GM21423 (cell line): ENCODE data around the gene PPL.

Experiments used
- ATAC-seq: cut with Tn5 transposase; IDR thresholded peaks from one replicate; pipeline ENCODE4 v1.9.1; 2021; ENCODE audit warnings: mild to moderate bottlenecking, moderate library complexity; ENCODE audit not compliant: unreplicated experiment

The PPL gene

DNA sequence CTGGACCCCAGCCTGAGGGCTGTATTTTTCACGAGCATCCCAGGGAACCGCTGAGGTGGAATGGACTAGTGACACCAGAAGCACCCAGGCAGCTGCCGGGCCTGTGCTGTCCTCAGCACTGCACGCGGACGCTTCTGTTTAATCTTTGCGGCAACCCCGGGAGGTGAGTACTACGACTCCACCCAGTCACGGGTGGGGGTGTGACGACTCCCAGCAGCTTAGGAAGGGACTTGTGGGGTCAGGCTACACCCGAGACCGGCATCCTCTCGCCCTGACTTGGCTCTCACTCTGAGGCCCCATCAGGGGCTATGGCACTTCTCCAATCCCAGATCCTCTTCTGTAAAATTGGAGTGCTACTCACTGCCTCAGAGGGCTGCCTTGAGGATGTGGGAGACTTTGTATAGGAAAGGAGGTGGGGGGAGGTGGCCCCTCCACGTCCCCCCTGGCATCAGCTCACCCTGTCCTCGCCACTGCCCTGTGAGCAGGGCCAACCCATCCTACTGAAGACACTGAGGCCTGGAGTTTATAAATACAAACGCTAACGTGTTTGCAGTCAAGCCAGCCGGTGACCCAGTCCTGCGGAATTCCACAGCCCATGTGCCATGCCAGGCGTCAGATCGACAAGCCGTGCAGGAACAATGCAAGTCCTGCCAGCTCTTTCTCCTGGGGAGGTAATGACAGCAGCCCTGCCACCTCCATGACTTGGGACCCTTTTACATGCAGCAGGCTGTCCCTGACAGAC lies 44.4 kb downstream of the PPL start:
- ATAC-seq = no peak

DNA sequence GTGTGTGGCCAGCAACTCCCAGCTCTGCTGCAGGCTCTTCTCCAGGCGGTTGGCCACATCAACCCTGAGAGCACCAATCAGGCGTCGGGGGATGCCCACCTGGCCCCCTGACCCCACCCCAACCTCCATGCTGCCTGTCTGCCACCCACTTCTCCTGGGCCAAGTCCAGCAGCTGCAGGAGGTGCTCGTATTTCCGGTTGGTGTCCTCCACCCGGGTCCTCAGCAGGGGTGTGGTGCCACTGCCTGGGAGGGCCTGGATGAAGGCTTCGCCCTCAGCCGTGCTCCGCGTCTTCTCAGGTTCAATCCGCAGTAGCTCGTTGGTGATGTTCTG lies 45.1 kb downstream of the PPL start:
- no peak for ATAC-seq

DNA sequence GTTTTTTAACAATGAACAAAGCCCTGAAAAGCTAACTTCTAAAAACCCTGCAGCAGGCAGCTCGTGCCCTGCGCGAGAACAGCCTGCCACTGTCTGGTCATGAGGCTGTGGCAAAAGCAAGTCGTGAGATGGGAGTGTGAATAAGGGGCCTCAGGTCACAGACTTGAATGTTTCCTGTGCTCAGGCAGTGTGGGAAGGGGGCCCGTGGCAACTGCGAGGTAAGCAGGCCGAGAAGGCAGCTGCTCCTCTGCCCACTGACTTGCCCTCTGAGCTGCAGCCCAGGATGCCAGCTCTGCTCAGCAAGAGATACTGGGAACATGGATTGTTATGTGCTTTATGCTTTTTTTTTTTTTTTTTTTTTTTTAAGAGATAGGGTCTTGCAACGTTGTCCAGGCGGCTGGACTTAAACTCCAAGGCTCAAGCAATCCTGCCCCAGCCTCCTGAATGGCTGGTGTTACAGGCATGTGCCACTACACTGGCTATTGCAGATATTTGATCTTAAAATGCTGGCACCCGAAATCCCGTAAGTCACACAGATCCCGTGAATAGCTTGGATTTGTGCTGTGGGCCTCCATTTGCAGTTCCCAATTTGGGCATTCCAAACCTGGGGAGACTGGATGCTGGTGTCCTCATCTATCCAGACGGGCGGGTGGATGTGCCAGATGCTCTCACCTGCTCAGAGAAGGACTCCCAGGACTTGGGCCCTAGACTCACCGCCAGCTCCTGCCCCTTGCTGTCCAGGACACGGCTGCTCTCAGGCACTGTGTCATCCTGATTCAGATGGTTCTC lies 45.7 kb downstream of the PPL start:
- no peak for ATAC-seq

DNA sequence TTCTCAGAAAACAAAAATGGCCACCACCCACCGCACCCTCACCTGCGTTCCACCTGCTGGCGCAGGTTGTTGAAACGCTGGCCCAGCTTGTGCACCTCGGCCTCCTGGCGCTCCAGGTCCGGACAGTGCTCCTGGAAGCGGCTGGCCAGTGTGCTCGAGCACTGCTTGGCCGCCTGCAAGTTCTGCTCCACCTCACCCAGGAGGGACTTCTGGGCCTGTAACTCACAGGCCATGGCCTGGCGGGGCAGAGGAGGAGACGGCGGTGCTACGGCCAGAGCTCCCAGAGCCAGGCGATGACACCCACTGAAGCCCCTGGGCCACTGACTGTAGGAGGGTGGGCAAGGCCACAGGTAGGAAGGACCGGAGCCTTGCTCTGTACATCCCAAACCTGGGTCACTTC lies 46.3 kb downstream of the PPL start:
- no peak for ATAC-seq

DNA sequence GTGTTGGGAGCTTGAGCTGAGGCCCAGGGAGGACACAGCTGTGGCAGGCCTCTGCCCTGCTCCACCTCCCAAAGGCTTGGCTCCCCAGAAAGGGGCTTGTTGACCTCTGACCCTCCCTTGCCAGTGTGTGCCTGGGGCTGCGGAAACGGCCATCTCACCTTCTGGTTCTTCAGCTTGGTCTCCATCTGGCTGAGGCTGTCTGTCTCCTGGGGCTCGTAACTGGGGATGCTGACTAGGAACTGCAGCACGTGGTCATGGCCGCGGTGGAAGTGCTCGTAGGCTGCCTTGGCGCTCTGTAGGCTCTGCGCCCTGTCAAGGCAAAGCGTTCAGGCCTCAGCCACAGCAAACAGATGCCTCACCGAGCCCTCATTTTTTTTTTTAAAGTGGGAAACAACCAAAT lies 46.9 kb downstream of the PPL start:
- no peak for ATAC-seq

DNA sequence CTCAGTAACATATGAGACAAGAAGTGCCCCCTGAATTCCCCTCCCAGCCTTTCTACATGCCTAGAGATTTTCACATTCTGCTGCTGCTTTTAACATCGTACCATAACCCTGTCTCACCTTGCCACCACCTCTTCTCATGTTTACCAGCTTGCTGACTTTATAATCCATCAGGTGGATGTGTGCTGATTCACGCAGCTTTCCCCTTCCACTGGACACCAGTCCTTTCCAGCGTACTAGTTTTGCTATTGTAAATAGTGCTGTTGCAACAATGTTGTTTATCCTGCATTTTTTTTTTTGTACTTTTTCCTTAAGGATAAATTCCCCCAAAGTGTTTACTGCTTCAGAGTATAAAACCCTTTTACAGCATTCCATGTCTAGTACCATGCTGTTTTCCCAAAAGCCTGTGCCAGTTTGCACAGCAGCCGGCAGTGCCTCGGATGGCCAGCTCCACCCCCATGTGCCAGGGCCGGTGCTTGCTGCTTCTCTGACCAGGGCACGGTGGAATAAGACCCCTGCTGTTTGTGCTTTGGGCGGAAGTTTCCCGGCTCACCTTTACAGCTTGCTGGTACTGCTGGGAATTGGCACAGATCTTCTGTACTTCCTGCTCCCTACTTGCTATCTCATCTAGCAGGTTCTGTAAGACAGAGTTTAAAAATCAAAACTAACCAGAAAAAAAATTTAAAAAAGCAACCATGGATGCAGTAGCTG lies 48.4 kb downstream of the PPL start:
- no peak for ATAC-seq

DNA sequence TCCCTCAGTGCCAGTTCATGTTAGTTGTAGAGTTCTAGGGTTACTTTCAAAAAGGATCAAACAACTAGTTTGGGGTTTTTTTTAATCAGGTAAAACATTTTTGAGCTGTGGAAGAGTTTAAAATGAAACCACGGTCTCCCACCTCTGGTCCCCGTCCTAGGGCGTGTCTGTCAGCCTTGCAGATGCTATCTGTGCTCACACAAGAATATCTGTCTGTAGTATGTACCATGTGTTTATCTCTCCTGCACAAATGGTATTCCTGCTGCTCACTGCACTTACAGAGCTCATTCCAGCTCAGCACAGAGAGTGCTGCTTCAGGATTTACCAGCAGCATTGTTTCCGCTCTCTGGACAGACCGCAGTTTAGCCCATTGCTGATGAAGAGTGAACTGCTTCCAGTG lies 50.8 kb downstream of the PPL start:
- no peak for ATAC-seq

DNA sequence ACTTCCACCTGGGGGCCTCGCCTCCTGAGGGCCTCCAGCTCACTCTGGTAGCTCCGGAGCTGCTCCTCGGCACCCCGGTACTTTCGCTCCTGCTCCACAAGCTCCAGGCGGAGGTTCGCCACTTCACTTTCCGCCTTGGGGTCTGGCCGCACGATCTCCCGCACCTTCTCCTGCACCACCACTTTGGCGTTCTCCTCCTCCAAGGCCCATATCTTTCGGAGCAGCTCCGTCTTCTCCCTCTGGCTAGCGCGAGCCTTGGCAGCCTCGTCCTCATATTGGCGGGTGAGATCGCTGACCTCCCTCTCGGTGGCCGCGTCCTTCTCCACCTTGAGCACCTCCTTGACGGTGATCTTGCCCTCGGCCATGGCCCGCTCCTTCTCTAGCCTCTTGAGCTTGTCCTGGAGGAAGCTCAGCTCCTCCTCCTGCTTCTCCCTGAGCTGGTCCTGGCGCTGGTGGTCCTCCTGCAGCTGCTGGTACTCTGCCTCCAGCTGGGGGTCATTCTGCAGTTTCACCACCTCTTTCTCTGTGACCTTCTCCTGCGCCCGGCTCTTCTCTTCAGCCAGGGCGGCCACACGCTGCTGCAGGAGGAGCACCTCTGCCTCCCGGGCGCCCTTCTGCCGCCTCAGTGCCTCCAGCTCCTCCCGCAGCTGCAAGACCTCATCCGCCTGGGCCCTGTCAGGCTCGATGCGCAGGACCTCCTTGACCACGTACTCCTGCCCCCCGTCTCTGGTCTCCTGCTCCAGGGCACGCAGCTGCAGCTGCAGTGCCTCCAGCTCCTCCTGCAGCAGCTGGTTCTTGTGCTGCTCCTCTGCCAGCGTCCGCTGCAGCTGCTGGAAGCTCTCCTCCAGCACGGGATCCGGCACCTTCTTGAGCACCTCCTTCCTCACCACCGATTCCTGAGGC lies 51.7 kb downstream of the PPL start:
- ATAC-seq = no peak

DNA sequence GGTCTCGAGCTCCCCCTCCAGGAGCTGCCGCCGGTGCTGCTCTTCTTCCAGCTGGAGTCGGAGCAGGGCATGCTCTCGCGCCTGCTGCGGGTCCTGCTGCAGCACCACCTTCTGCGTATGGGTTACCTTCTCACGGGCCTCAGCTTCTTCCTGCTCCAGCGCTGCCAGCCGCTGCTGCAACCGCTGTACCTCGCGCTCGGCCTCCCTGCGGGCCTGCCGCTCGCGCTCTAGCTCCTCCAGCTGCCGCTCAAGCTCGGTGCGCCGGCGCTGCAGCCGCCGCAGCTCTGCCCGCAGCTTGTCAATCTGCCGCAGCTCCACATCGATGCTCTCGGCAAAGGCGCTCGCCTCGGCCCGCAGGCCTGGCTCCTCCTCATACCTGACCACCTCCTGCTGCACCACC lies 52.7 kb downstream of the PPL start:
- ATAC-seq = no peak

DNA sequence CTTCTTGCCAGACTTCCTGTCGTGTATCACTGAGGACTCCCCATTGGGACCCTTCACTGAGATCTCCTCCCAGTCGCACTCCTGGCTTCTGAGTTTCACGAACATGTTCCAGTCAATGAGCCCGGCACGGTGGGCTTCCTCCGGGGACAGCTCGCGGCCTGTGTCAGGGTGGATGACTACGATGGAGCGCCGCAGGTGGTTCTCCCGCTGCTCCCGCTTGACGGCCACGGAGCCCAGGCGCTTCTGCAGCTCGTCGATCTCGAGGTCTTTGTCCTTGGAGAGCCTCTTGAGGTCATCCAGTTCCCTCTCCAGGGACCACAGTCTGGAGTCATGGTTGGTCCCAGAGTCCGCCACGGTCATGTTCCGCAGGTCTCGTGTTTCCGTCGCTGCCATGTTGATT lies 53.4 kb downstream of the PPL start:
- no peak for ATAC-seq

DNA sequence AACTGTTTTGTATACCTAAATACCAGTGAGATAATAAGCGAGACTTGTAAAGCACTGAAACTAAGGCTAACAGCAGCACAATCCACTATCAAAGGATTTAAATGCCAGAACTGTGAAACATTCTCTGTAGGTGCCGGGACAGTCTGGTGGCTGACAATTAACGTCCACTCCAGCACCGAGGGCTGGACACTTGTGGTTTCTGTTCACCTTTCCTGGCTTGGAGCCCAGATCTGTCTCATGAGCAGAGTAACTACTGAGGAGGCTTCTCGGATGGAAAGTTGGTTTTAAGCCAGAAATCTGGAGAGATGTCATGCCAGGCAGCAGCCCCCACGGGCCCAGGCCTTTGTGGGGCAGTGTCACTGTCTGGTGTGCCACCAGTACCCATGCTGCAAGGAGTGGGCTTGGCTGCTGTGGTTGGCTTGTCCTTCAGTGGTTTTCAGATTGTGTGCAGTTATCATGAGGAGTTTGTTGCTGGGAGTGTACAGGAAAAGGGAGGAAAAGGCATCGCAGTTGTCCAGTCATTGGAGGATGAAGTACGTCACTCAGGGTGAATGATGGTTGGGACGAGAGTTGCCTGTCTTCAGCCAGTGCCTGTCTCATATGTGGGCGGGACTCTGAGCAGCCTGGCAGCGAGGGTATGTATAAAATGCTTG lies 54.2 kb downstream of the PPL start:
- no peak for ATAC-seq

DNA sequence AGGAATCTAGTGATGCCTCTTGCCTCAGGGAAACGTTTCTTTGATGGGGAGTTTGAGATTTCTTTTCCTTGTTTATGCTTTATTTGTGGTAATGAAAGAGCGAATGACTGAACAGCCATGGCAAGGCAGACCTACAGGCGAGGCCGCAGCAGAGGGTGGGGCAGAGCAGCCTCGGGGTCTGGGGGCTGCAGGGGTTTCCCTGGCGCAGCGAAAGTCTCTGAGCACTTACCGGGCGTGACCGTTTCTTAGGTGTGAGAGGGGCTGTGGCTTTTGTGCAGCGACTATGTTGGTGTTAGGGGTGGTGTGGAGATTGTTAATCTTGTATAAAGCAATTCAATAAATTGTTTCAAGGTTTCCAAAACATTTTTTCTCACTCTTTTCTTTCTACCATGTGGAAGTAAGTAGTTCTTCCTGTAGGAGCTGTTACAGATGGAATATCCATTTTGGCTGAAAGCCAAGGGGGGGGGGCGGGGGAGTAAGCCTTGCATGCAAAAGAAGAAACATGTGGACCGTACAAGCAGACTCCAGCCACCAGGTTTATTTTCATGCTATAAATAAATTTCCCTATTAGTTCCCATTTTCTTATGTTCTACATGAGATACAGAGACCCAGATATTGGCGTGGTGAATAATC lies 54.8 kb downstream of the PPL start:
- no peak for ATAC-seq

DNA sequence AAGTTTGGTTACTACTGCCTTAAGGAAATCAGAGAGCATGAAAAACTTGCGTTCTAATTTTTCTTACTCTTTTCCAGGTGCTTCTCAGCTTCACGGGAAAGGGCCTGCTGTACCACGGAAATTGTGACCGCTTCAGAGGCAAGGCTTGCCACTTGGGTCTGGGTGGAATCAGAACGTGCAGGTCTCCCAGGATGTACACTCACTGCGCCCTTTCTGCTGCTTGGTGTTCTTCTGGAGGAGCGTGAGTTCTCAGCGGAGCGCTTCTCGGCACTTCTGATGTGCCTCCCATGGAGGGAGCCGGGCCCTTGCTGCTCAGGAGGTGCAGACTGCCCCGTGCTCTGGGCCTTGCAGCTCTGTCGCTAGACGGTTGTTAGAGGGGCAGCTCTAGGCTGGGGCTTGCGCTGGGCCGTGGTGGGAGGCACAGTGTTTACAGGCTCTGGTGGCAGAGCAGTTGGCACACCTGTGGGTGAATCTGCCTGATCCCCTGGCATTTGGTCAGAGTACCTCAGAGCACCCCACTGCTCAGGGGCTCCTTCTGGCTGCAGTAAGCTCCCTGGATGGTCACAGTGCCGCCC lies 56.9 kb downstream of the PPL start:
- no peak for ATAC-seq

DNA sequence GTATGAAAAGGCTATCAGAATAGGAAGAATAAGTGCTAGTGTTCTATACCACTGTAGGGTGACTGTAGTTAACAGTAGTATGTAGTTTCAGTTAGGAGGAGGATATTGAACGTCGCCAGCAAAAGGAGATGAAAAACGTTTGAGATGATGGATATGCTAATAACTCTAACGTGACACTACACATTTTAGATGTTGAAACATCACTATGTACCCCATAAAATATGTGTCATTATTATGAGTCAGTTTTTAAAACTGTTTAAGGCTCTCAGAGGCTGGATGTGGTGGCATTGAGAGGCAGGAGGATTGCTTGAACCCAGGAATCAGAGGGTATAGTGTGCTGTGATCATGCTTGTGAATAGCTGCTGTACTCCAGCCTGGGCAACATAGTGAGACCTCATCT lies 57.9 kb downstream of the PPL start:
- no peak for ATAC-seq

DNA sequence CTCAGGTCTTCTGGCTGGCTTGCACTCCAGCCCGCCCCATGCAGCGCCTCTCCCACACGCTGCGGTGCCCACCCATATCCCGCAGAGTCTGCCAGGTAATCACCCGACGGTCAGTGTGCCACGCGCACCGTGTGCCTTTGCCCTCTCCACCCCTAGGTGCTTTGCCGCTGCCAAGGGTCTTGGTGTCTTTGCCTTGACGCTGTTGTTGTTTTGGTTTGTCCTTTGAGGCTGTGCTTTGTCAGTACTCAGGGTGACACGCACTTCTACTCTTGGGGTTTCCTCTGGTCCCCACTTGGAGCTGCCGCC lies 59.6 kb downstream of the PPL start:
- ATAC-seq = no peak

DNA sequence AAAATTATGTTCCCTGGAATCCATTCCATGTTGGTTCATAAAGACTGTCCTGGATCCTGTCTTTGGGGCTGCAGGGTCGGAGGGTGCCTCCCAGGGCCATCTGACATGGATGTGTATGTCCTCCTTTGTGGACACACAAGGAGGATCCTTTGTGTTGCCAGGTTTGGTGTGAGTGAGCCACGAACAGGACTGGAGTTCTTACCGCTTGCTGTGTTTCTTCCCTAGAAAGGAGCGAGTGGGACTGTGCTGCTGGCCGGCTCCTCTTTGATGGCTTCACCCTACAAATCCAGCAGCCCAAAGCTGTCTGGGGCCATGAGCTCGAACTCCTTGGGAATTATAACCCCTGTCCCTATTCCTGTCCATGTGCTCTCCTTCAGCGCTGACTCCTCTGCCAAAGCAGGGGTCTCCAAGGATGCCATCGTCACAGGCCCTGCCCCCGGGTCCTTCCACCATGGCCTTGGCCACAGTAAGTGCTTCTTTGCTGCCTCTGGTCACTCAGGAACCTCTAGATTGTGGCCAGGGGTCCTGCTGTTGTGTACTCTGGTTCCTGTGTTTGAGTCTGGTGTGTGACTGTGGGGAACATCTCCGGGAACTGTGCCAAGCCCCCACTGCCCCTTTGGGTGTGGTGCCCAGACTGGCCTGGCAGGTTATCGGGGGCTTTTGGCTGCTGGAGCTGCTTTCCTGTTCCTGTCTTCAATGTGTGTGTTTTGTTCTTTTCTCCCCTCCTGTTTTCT lies 60.1 kb downstream of the PPL start:
- no peak for ATAC-seq

DNA sequence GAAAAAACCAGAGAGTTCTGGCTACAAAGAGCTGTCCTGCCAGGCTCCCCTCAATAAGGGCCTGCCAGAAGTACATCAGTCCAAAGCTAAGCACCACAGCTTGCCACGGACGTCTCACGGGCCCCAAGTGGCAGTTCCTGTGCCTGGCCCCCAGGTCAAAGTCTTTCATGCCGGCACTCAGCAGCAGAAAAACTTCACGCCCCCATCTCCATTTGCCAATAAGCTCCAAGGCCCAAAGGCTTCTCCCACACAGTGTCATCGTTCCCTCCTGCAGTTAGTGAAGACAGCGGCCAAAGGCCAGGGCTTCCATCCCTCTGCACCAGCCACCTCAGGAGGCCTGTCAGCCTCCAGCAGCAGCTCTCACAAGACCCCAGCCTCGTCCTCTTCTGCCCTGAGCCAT lies 62.3 kb downstream of the PPL start:
- ATAC-seq = no peak

DNA sequence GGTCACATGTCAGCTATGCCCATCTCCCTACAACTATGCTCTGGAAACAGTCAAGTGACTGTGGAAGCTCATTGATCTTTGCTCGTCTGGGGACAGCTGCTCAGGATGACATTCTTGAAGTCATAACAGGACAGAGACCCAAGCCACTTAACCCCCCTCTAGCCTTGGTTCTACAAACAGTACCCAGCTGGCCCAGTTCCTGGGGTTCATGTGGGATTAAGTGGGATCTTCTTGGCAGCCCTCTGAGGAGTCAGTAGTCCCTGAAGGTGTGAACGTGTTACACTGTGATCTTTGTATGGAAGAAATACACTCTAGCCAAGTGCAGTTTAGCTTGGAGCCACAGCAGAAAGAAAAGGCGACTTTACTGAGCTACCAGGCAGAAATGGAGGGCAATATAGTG lies 63.9 kb downstream of the PPL start:
- ATAC-seq = no peak

DNA sequence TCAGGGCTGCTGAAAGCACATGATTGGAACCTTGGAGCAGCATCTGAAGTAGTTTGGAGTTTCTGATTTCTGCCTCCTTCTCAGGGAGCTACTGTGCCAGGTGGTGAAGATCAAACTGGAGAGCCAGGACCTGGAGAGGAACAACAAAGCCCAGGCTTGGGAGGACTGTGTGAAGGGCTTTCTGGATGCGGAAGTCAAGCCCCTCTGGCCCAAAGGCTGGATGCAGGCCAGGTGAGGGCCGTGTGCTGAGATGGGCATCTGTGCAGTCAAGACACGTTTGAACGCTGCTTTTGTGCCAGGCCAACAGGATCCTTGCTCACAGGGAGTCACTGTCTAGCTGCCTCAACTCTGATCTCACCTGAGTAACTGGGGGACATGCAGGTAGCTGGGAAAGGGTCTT lies 65.9 kb downstream of the PPL start:
- ATAC-seq = no peak
